Cerebellar nuclear complex (tissue), 1 donor: ENCODE measurements around the gene TCFL5.
A peak's percentile ranks its signal among the peaks of the same experiment; 100 is the strongest.

Experiments used
- DNase-seq, 2 experiments: peaks; one replicate each; lab custom pipeline; 2025; lab: John Stamatoyannopoulos, UW

TCFL5 gene

GRCh38 chr20:62796699-62797491 is 64.7 kb downstream of the TCFL5 start:
- no peak for DNase-seq

- no peak for DNase-seq
Observed at GRCh38 chr20:62795023-62795761, 66.4 kb downstream of the TCFL5 start.

- DNase-seq = peak; percentile 50 to 54
Observed at GRCh38 chr20:62794007-62794724, 67.5 kb downstream of the TCFL5 start.

GRCh38 chr20:62793757-62794006 is 67.9 kb downstream of the TCFL5 start:
- no peak for DNase-seq

GRCh38 chr20:62792940-62793756 is 68.5 kb downstream of the TCFL5 start:
- DNase-seq = no peak

DNA sequence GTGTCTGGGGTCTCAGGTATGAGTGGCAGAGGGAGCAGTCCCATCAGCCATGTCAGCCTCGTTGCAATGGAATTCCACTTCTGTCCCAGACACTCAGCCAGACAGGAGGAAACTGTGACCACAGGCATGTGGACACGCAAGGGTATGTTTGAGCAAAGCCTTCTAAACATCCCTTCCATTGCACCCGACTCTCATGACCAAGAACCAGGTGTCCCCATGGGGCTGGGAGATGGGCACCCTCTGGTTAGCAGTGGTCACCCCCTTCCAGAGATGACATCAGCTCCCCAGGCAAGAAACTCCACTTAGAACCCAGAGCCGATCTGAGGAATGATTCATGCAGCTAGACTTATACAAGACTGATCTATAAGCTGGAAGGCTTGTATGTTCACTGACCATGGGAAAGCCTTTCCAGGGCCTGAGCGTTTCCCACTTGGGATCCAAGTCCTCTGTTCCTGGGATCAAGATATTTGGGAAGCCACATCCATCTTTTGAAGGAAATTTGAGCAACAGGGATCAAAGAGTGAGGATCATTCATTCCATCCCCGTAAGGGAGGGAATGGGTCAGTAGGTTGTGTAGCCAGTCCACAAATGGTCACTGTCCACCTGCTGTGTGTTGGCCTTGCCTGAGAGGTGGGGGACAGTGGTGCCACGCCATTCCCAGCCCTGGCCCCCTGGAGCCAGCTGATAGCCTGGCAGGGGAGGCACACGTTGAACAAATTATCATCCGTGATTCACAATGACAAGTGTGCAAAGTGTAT is 69.3 kb downstream of the TCFL5 start:
- no peak for DNase-seq

- peak in 1 of 2 experiments; percentile 47 for DNase-seq
Observed at GRCh38 chr20:62791301-62792181, 70.1 kb downstream of the TCFL5 start.
